ENCODE data around the gene SLC13A3. TPM values are rescaled to one million over a fixed set of nuclear protein-coding genes. Genes with fewer than 3 reads are reported as not detected.
A peak's percentile ranks its signal among the peaks of the same experiment; 100 is the strongest.

The SLC13A3 gene
- total and polyA plus RNA-seq, 4 donors, result 1.1 to 2.4 (median 2.0) TPM

- Histone ChIP-seq H3K4me3 (no peak overlapping the region), H3K27ac (ENCODE audit: low read depth in 1 of 2, low read length in 1 of 2) (no peak overlapping the region), H3K4me1 (ENCODE audit: control insufficient read depth in 5 of 5, insufficient read depth in 5 of 5, low read length in 5 of 5) (peaks cover 0 to 1% (median 0%) of the 10 kb centered on the region in 5 donors), H3K9me3 (ENCODE audit: control insufficient read depth in 4 of 4, insufficient read depth in 3 of 4, low read length in 3 of 4) (peaks cover 0 to 1% (median 0%) of the 10 kb centered on the region in 4 donors), H3K27me3 (ENCODE audit: control insufficient read depth in 3 of 3, insufficient read depth in 3 of 3, low read length in 2 of 3) (no peaks in the 10 kb centered on the region), H3K36me3 (ENCODE audit: control insufficient read depth in 4 of 4, insufficient read depth in 4 of 4, low read length in 4 of 4) (no peaks in the 10 kb centered on the region), H3K9ac (ENCODE audit: insufficient read depth in 1 of 2, low read length in 2 of 2) (no peak overlapping the region)
- no peak for ATAC-seq (ENCODE audit: insufficient read depth, low FRiP score)
- no peak for TF ChIP-seq CTCF (IDR thresholded peaks at IDR 0.05; ENCODE audit: control extremely low read depth, extremely low read depth)
- WGBS, 2 donors, result 28 to 39% methylated on average over 3 of the region's 3 CpGs
- DNase-seq, result peak; percentile 44 to 70 (median 52)
These were observed 44.6 kb upstream of the SLC13A3 start for GRCh38 chr20:46695892-46696291.

GRCh38 chr20:46694484-46694883 lies 43.2 kb upstream of the SLC13A3 start:
- peak overlapping the region in 1 of 2 donors; percentile 33 for H3K27ac ChIP-seq (ENCODE audit: low read depth in 1 of 2, low read length in 1 of 2)
- ATAC-seq (ENCODE audit: insufficient read depth, low FRiP score) (peak; percentile 13), DNase-seq (peak in 1 of 3 donors; percentile 56)
- no peaks in the 10 kb centered on the region for H3K27me3 ChIP-seq (ENCODE audit: control insufficient read depth in 3 of 3, insufficient read depth in 3 of 3, low read length in 2 of 3)
- no peak for TF ChIP-seq CTCF (IDR thresholded peaks at IDR 0.05; ENCODE audit: control extremely low read depth, extremely low read depth)
- H3K4me1 ChIP-seq (ENCODE audit: control insufficient read depth in 5 of 5, insufficient read depth in 5 of 5, low read length in 5 of 5), result peaks cover 0 to 4% (median 0%) of the 10 kb centered on the region in 5 donors
- no peak overlapping the region for H3K4me3 ChIP-seq
- peaks cover 0 to under 1% (median 0%) of the 10 kb centered on the region in 4 donors for H3K9me3 ChIP-seq (ENCODE audit: control insufficient read depth in 4 of 4, insufficient read depth in 3 of 4, low read length in 3 of 4)
- 53 to 56% methylated on average over 2 of the region's 2 CpGs for WGBS, 2 donors
- H3K9ac ChIP-seq (ENCODE audit: insufficient read depth in 1 of 2, low read length in 2 of 2), result no peak overlapping the region
- no peaks in the 10 kb centered on the region for H3K36me3 ChIP-seq (ENCODE audit: control insufficient read depth in 4 of 4, insufficient read depth in 4 of 4, low read length in 4 of 4)

GRCh38 chr20:46691196-46691595 lies 39.9 kb upstream of the SLC13A3 start:
- H3K4me3 ChIP-seq, result no peak overlapping the region
- no peak for TF ChIP-seq CTCF (IDR thresholded peaks at IDR 0.05; ENCODE audit: control extremely low read depth, extremely low read depth)
- peaks cover 0 to 13% (median 1%) of the 10 kb centered on the region in 5 donors for H3K4me1 ChIP-seq (ENCODE audit: control insufficient read depth in 5 of 5, insufficient read depth in 5 of 5, low read length in 5 of 5)
- H3K27ac ChIP-seq (ENCODE audit: low read depth in 1 of 2, low read length in 1 of 2), result no peak overlapping the region
- ATAC-seq (ENCODE audit: insufficient read depth, low FRiP score), result no peak
- no peaks in the 10 kb centered on the region for H3K9me3 ChIP-seq (ENCODE audit: control insufficient read depth in 4 of 4, insufficient read depth in 3 of 4, low read length in 3 of 4)
- no peak for DNase-seq
- H3K9ac ChIP-seq (ENCODE audit: insufficient read depth in 1 of 2, low read length in 2 of 2), result no peak overlapping the region
- WGBS, 2 donors, result 57 to 87% methylated on average over 4 of the region's 4 CpGs
- H3K27me3 ChIP-seq (ENCODE audit: control insufficient read depth in 3 of 3, insufficient read depth in 3 of 3, low read length in 2 of 3), result no peaks in the 10 kb centered on the region
- peaks cover 0 to 3% (median 3%) of the 10 kb centered on the region in 4 donors for H3K36me3 ChIP-seq (ENCODE audit: control insufficient read depth in 4 of 4, insufficient read depth in 4 of 4, low read length in 4 of 4)
